Activated T-cell treated with anti-CD3 and anti-CD28 coated beads, Interleukin-2, amount 50 U/mL, for 24 hours (primary cell): ENCODE results near the gene GJB6.
A peak's percentile ranks its signal among the peaks of the same experiment; 100 is the strongest.

Source experiments
- DNase-seq: peaks from one replicate; pipeline ENCODE4 v3.0.0-alpha.2; 2020
- H3K27ac Mint-ChIP-seq: 2 replicates; pipeline ENCODE4 v1.8.0; 2020; ENCODE audit warnings: mild to moderate bottlenecking, mixed read lengths
- H3K27me3 Mint-ChIP-seq: 2 replicates; pipeline ENCODE4 v1.8.0; 2020; ENCODE audit warnings: mixed read lengths
- H3K36me3 Mint-ChIP-seq: 2 replicates; pipeline ENCODE4 v1.8.0; 2020; ENCODE audit warnings: low read depth, mixed read lengths
- H3K4me1 Mint-ChIP-seq: 2 replicates; pipeline ENCODE4 v1.8.0; 2020; ENCODE audit warnings: low read depth, mixed read lengths
- H3K4me3 Mint-ChIP-seq: 2 replicates; pipeline ENCODE4 v1.8.0; 2020; ENCODE audit warnings: mild to moderate bottlenecking, moderate library complexity, mixed read lengths
- H3K9me3 Mint-ChIP-seq: 2 replicates; pipeline ENCODE4 v1.8.0; 2020; ENCODE audit warnings: mixed read lengths

GJB6 gene

GRCh38 chr13:20247403-20247802 is 15.3 kb upstream of the GJB6 start:
- Mint-ChIP-seq H3K4me3 (no peak overlapping the region), H3K4me1 (peaks cover 3% of the 10 kb centered on the region), H3K9me3 (no peaks in the 10 kb centered on the region), H3K27me3 (no peaks in the 10 kb centered on the region), H3K36me3 (no peaks in the 10 kb centered on the region), H3K27ac (no peak overlapping the region)
- no peak for DNase-seq

- Mint-ChIP-seq H3K9me3 (no peaks in the 10 kb centered on the region), H3K4me1 (peaks cover 3% of the 10 kb centered on the region), H3K27me3 (peaks cover 21% of the 10 kb centered on the region), H3K4me3 (no peak overlapping the region), H3K36me3 (no peaks in the 10 kb centered on the region), H3K27ac (no peak overlapping the region)
- DNase-seq, result no peak
Measured at GRCh38 chr13:20241593-20241992, 9.5 kb upstream of the GJB6 start.

GRCh38 chr13:20239748-20240147 is 7.6 kb upstream of the GJB6 start:
- no peak for DNase-seq
- peaks cover 3% of the 10 kb centered on the region for H3K4me1 Mint-ChIP-seq
- peaks cover 28% of the 10 kb centered on the region for H3K27me3 Mint-ChIP-seq
- H3K27ac Mint-ChIP-seq, result no peak overlapping the region
- no peak overlapping the region for H3K4me3 Mint-ChIP-seq
- no peaks in the 10 kb centered on the region for H3K36me3 Mint-ChIP-seq
- H3K9me3 Mint-ChIP-seq, result no peaks in the 10 kb centered on the region

- Mint-ChIP-seq H3K27me3 (peaks cover 50% of the 10 kb centered on the region), H3K27ac (no peak overlapping the region), H3K36me3 (no peaks in the 10 kb centered on the region), H3K4me1 (peaks cover 11% of the 10 kb centered on the region), H3K9me3 (no peaks in the 10 kb centered on the region), H3K4me3 (peak overlapping the region; percentile 15)
- DNase-seq, result no peak
Measured at GRCh38 chr13:20232556-20233277, 598 bp upstream of the GJB6 start.

GRCh38 chr13:20230913-20231838 is 943 bp downstream of the GJB6 start:
- DNase-seq, result peak; percentile 50
- peak overlapping the region; percentile 76 for H3K4me3 Mint-ChIP-seq
- H3K36me3 Mint-ChIP-seq, result no peaks in the 10 kb centered on the region
- peaks cover 11% of the 10 kb centered on the region for H3K4me1 Mint-ChIP-seq
- no peaks in the 10 kb centered on the region for H3K9me3 Mint-ChIP-seq
- H3K27ac Mint-ChIP-seq, result peak overlapping the region; percentile 71
- H3K27me3 Mint-ChIP-seq, result peaks cover 50% of the 10 kb centered on the region

GRCh38 chr13:20227730-20228129 is 4.4 kb downstream of the GJB6 start:
- H3K27me3 Mint-ChIP-seq, result peaks cover 31% of the 10 kb centered on the region
- DNase-seq, result no peak
- H3K36me3 Mint-ChIP-seq, result no peaks in the 10 kb centered on the region
- no peak overlapping the region for H3K27ac Mint-ChIP-seq
- H3K4me3 Mint-ChIP-seq, result no peak overlapping the region
- H3K9me3 Mint-ChIP-seq, result no peaks in the 10 kb centered on the region
- H3K4me1 Mint-ChIP-seq, result peaks cover 11% of the 10 kb centered on the region

GRCh38 chr13:20227288-20227687 is 4.8 kb downstream of the GJB6 start:
- Mint-ChIP-seq H3K9me3 (no peaks in the 10 kb centered on the region), H3K4me1 (peaks cover 12% of the 10 kb centered on the region), H3K4me3 (no peak overlapping the region), H3K36me3 (no peaks in the 10 kb centered on the region), H3K27me3 (peaks cover 29% of the 10 kb centered on the region), H3K27ac (no peak overlapping the region)
- DNase-seq, result no peak

- Mint-ChIP-seq H3K27ac (no peak overlapping the region), H3K36me3 (no peaks in the 10 kb centered on the region), H3K27me3 (peaks cover 5% of the 10 kb centered on the region), H3K4me3 (no peak overlapping the region), H3K9me3 (no peaks in the 10 kb centered on the region), H3K4me1 (peaks cover 19% of the 10 kb centered on the region)
- no peak for DNase-seq
Measured at GRCh38 chr13:20222553-20222952, 9.6 kb downstream of the GJB6 start.

GRCh38 chr13:20221772-20222171 is 10.3 kb downstream of the GJB6 start:
- no peaks in the 10 kb centered on the region for H3K36me3 Mint-ChIP-seq
- H3K4me1 Mint-ChIP-seq, result peaks cover 19% of the 10 kb centered on the region
- H3K27me3 Mint-ChIP-seq, result peaks cover 5% of the 10 kb centered on the region
- H3K9me3 Mint-ChIP-seq, result no peaks in the 10 kb centered on the region
- H3K27ac Mint-ChIP-seq, result no peak overlapping the region
- H3K4me3 Mint-ChIP-seq, result no peak overlapping the region
- DNase-seq, result no peak

GRCh38 chr13:20219577-20219976 is 12.5 kb downstream of the GJB6 start:
- Mint-ChIP-seq H3K27ac (peak overlapping the region; percentile 66), H3K4me3 (peak overlapping the region; percentile 21), H3K36me3 (no peaks in the 10 kb centered on the region), H3K9me3 (no peaks in the 10 kb centered on the region), H3K4me1 (peaks cover 19% of the 10 kb centered on the region), H3K27me3 (no peaks in the 10 kb centered on the region)
- no peak for DNase-seq

- Mint-ChIP-seq H3K4me1 (peaks cover 17% of the 10 kb centered on the region), H3K27me3 (no peaks in the 10 kb centered on the region), H3K9me3 (peaks cover 2% of the 10 kb centered on the region), H3K36me3 (no peaks in the 10 kb centered on the region), H3K4me3 (no peak overlapping the region), H3K27ac (no peak overlapping the region)
- no peak for DNase-seq
Measured at GRCh38 chr13:20217168-20217567, 15.0 kb downstream of the GJB6 start.

- H3K27ac Mint-ChIP-seq, result no peak overlapping the region
- H3K27me3 Mint-ChIP-seq, result peaks cover 27% of the 10 kb centered on the region
- H3K9me3 Mint-ChIP-seq, result peaks cover 2% of the 10 kb centered on the region
- H3K36me3 Mint-ChIP-seq, result no peaks in the 10 kb centered on the region
- no peaks in the 10 kb centered on the region for H3K4me1 Mint-ChIP-seq
- DNase-seq, result no peak
- H3K4me3 Mint-ChIP-seq, result no peak overlapping the region
Measured at GRCh38 chr13:20209948-20210347, 22.2 kb downstream of the GJB6 start.

GRCh38 chr13:20206698-20207235 is 25.4 kb downstream of the GJB6 start:
- Mint-ChIP-seq H3K27me3 (peaks cover 31% of the 10 kb centered on the region), H3K4me3 (no peak overlapping the region), H3K27ac (no peak overlapping the region)

GRCh38 chr13:20206065-20206697 is 25.9 kb downstream of the GJB6 start:
- H3K4me1 Mint-ChIP-seq, result no peaks in the 10 kb centered on the region

More at GRCh38 chr13:20206698-20207235, 25.4 kb downstream of the GJB6 start:
- H3K4me1 Mint-ChIP-seq, result no peaks in the 10 kb centered on the region
- H3K36me3 Mint-ChIP-seq, result no peaks in the 10 kb centered on the region
- DNase-seq, result no peak
- peaks cover under 1% of the 10 kb centered on the region for H3K9me3 Mint-ChIP-seq

More at GRCh38 chr13:20206065-20206697, 25.9 kb downstream of the GJB6 start:
- H3K9me3 Mint-ChIP-seq, result peaks cover 2% of the 10 kb centered on the region
- DNase-seq, result no peak
- peaks cover 31% of the 10 kb centered on the region for H3K27me3 Mint-ChIP-seq
- H3K27ac Mint-ChIP-seq, result no peak overlapping the region
- H3K4me3 Mint-ChIP-seq, result no peak overlapping the region
- H3K36me3 Mint-ChIP-seq, result no peaks in the 10 kb centered on the region
